Measurements from ENCODE around the gene FOXD4.
"Not testable (repeated sequence)": the region's sequence is repeated elsewhere in the genome, so short reads cannot be mapped to it uniquely, and the experiment has no call there.

GRCh38 chr9:73900-74525 lies 44.2 kb downstream of the FOXD4 start:
- not testable (repeated sequence) for TF ChIP-seq CTCF, POLR2A (IDR thresholded peaks at IDR 0.05)
